GM21367 (cell line): ENCODE results near the gene FNDC11.
A peak's percentile ranks its signal among the peaks of the same experiment; 100 is the strongest.
"Not testable (repeated sequence)": the region's sequence is repeated elsewhere in the genome, so short reads cannot be mapped to it uniquely, and the experiment has no call there.

Experiments used
- ATAC-seq: cut with Tn5 transposase; IDR thresholded peaks from one replicate; pipeline ENCODE4 v1.9.1; 2021; ENCODE audit not compliant: unreplicated experiment

FNDC11 gene

GRCh38 chr20:63553933-63554290 is at the start of gene FNDC11:
Gene FNDC11 (plus strand): TSS chr20:63554159. CDS start chr20:63555664, 1,505 bp downstream.
- ATAC-seq, result peak; percentile 18

GRCh38 chr20:63504642-63505041 is 49.3 kb upstream of the FNDC11 start:
- no peak for ATAC-seq

- no peak for ATAC-seq
Observed at GRCh38 chr20:63505281-63505680, 48.7 kb upstream of the FNDC11 start.

GRCh38 chr20:63505723-63506122 is 48.2 kb upstream of the FNDC11 start:
- no peak for ATAC-seq

- no peak for ATAC-seq
Observed at GRCh38 chr20:63507083-63507743, 46.7 kb upstream of the FNDC11 start.

GRCh38 chr20:63508072-63508768 is 45.7 kb upstream of the FNDC11 start:
- no peak for ATAC-seq

- ATAC-seq, result no peak
Observed at GRCh38 chr20:63509088-63509564, 44.8 kb upstream of the FNDC11 start.

GRCh38 chr20:63513207-63513606 is 40.8 kb upstream of the FNDC11 start:
- ATAC-seq, result no peak

- ATAC-seq, result not testable (repeated sequence)
Observed at GRCh38 chr20:63514520-63514919, 39.4 kb upstream of the FNDC11 start.

- no peak for ATAC-seq
Observed at GRCh38 chr20:63517376-63518309, 36.3 kb upstream of the FNDC11 start.

GRCh38 chr20:63518351-63518861 is 35.6 kb upstream of the FNDC11 start:
- no peak for ATAC-seq

GRCh38 chr20:63518946-63519667 is 34.9 kb upstream of the FNDC11 start:
- ATAC-seq, result no peak

- peak; percentile 25 for ATAC-seq
Observed at GRCh38 chr20:63519668-63520503, 34.1 kb upstream of the FNDC11 start.

- ATAC-seq, result peak; percentile 61
Observed at GRCh38 chr20:63520504-63520933, 33.4 kb upstream of the FNDC11 start, which contains the start of gene PPDPF. Gene PPDPF (plus strand): TSS chr20:63520765. CDS start chr20:63521309, 544 bp downstream.

- ATAC-seq, result peak; percentile 34
Observed at GRCh38 chr20:63520934-63521601, 32.9 kb upstream of the FNDC11 start.

GRCh38 chr20:63521602-63522001 is 32.4 kb upstream of the FNDC11 start:
- no peak for ATAC-seq

GRCh38 chr20:63522091-63522868 is 31.7 kb upstream of the FNDC11 start:
- no peak for ATAC-seq

GRCh38 chr20:63522981-63523611 is 30.9 kb upstream of the FNDC11 start:
- no peak for ATAC-seq
